ENCODE results near the gene SYPL1. TPM values are rescaled to one million over a fixed set of nuclear protein-coding genes. Genes with fewer than 3 reads are reported as not detected.

SYPL1 gene
- total RNA-seq, 1 donor from 2014 or later, result 48.8 TPM

DNA sequence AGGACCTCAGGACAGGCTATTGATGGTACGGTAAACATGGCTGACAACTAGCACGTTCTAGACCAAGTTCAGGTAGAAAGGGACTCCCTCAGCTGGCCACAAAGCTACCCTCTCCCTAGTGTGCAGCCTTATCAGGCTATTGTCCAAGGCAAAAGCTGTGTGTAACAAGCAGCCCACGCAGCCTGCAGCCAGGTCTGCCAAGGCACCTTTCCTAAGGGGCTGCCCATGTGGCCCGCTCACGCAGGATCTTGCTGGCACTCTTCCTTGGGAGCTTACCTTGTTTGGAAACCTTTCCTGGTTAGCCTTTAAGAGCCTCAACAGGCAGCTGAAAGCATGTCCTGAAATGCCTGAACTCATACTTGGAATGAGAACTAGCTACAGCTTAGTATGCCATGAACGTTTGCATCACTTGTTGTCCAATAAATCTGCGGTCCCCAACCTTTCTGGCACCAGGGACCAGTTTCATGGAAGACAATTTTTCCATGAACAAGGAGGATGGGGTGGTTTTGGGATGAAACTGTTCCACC, 51.7 kb downstream of the SYPL1 start:
- no peaks in the 10 kb centered on the region for H4K20me1 ChIP-seq (ENCODE audit: low read depth)
- no peak for DNase-seq (ENCODE audit: low spot score)
- peaks cover 28% of the 10 kb centered on the region for H3K4me1 ChIP-seq
- H3K27me3 Mint-ChIP-seq (ENCODE audit: insufficient read depth, low read depth), result peaks cover 13% of the 10 kb centered on the region
- no peaks in the 10 kb centered on the region for H3K36me3 Mint-ChIP-seq
- H3K27ac Mint-ChIP-seq, result no peak overlapping the region
- no peak overlapping the region for H3K4me3 Mint-ChIP-seq
- no peak overlapping the region for H3K4me3 ChIP-seq
- H3K36me3 ChIP-seq, result no peaks in the 10 kb centered on the region
- no peaks in the 10 kb centered on the region for H3K9me3 ChIP-seq (ENCODE audit: low read depth)
- no peaks in the 10 kb centered on the region for H3K79me2 ChIP-seq (ENCODE audit: low read depth)
- H3F3A ChIP-seq (ENCODE audit: low read depth), result peaks cover under 1% of the 10 kb centered on the region
- H3K4me2 ChIP-seq, result no peak overlapping the region
- no peak for TF ChIP-seq EZH2 (IDR thresholded peaks at IDR 0.05)
- TF ChIP-seq EZH2phosphoT487 (IDR thresholded peaks at IDR 0.05), result no peak
- TF ChIP-seq, protein P1, sequence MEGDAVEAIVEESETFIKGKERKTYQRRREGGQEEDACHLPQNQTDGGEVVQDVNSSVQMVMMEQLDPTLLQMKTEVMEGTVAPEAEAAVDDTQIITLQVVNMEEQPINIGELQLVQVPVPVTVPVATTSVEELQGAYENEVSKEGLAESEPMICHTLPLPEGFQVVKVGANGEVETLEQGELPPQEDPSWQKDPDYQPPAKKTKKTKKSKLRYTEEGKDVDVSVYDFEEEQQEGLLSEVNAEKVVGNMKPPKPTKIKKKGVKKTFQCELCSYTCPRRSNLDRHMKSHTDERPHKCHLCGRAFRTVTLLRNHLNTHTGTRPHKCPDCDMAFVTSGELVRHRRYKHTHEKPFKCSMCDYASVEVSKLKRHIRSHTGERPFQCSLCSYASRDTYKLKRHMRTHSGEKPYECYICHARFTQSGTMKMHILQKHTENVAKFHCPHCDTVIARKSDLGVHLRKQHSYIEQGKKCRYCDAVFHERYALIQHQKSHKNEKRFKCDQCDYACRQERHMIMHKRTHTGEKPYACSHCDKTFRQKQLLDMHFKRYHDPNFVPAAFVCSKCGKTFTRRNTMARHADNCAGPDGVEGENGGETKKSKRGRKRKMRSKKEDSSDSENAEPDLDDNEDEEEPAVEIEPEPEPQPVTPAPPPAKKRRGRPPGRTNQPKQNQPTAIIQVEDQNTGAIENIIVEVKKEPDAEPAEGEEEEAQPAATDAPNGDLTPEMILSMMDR (IDR thresholded peaks at IDR 0.05), result no peak
- H3K27ac ChIP-seq, result no peak overlapping the region
- H2AFZ ChIP-seq (replicated peaks), result no peak overlapping the region
- H3K9me3 Mint-ChIP-seq, result peaks cover 15% of the 10 kb centered on the region
- no peaks in the 10 kb centered on the region for H3K27me3 ChIP-seq
- peaks cover 59% of the 10 kb centered on the region for H3K4me1 Mint-ChIP-seq
- H3K9ac ChIP-seq, result no peak overlapping the region

DNA sequence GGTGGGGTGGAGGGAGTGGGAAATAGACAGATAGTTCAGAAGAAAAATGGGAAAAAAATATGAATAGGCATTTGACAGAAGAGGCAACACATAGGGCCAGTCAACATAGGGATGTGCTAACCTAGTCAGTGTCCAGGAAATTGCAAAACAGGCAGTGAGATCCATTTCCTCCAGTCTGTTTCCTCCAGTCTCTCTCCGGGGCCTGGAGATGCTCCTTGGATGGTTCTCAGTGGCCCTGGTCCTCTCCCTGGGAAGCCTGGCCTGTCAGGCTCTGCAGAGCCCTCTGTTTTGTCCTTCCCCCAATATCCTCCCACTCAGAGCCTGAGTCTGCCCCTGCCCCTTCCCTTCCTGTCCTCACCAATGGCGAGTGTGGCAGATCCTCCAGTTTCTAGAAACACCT, 52.6 kb downstream of the SYPL1 start:
- Mint-ChIP-seq H3K4me1 (peaks cover 53% of the 10 kb centered on the region), H3K4me3 (no peak overlapping the region), H3K36me3 (no peaks in the 10 kb centered on the region), H3K9me3 (peaks cover 15% of the 10 kb centered on the region), H3K27ac (peak overlapping the region; percentile 82), H3K27me3 (ENCODE audit: insufficient read depth, low read depth) (peaks cover 12% of the 10 kb centered on the region)
- no peak for DNase-seq (ENCODE audit: low spot score)
- H3K27me3 ChIP-seq, result no peaks in the 10 kb centered on the region
- H3F3A ChIP-seq (ENCODE audit: low read depth), result no peaks in the 10 kb centered on the region
- H3K79me2 ChIP-seq (ENCODE audit: low read depth), result no peaks in the 10 kb centered on the region
- H3K36me3 ChIP-seq, result no peaks in the 10 kb centered on the region
- no peak overlapping the region for H3K27ac ChIP-seq
- H3K9me3 ChIP-seq (ENCODE audit: low read depth), result no peaks in the 10 kb centered on the region
- no peak overlapping the region for H2AFZ ChIP-seq (replicated peaks)
- no peak overlapping the region for H3K4me3 ChIP-seq
- H3K9ac ChIP-seq, result no peak overlapping the region
- no peaks in the 10 kb centered on the region for H4K20me1 ChIP-seq (ENCODE audit: low read depth)
- TF ChIP-seq EZH2phosphoT487 (IDR thresholded peaks at IDR 0.05) (no peak), EZH2 (IDR thresholded peaks at IDR 0.05) (no peak)
- TF ChIP-seq, protein P1 (IDR thresholded peaks at IDR 0.05), result no peak
- no peak overlapping the region for H3K4me2 ChIP-seq
- H3K4me1 ChIP-seq, result peaks cover 20% of the 10 kb centered on the region

DNA sequence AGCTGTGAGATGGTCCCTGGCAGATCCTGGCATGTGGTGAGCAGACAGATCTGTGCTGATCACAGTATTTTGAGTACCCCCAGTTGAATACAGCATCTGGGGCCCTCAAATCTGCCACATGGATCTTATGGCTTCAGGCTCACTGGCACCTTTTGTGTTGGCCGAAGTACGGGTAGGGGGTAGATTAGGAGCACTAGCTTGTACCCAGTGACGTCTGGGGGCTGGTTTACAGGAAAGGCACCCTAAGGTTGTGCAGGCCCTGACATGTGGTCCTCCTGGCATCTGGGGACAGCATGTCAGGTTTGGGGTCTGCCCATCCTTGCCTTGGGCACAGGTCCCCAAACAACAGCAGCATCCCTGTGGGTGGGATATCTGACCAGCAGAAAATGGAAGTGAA, 53.2 kb downstream of the SYPL1 start:
- no peaks in the 10 kb centered on the region for H3K36me3 ChIP-seq
- no peak for DNase-seq (ENCODE audit: low spot score)
- H3K9me3 ChIP-seq (ENCODE audit: low read depth), result no peaks in the 10 kb centered on the region
- H3K9me3 Mint-ChIP-seq, result peaks cover 15% of the 10 kb centered on the region
- H3K79me2 ChIP-seq (ENCODE audit: low read depth), result no peaks in the 10 kb centered on the region
- H3K4me3 Mint-ChIP-seq, result no peak overlapping the region
- H3F3A ChIP-seq (ENCODE audit: low read depth), result no peaks in the 10 kb centered on the region
- no peak overlapping the region for H3K9ac ChIP-seq
- H4K20me1 ChIP-seq (ENCODE audit: low read depth), result no peaks in the 10 kb centered on the region
- peak overlapping the region; percentile 82 for H3K27ac Mint-ChIP-seq
- no peak overlapping the region for H3K4me3 ChIP-seq
- no peaks in the 10 kb centered on the region for H3K27me3 ChIP-seq
- H3K4me1 ChIP-seq, result peaks cover 20% of the 10 kb centered on the region
- no peaks in the 10 kb centered on the region for H3K36me3 Mint-ChIP-seq
- no peak for TF ChIP-seq EZH2phosphoT487 (IDR thresholded peaks at IDR 0.05)
- no peak for TF ChIP-seq EZH2 (IDR thresholded peaks at IDR 0.05)
- TF ChIP-seq, protein P1 (IDR thresholded peaks at IDR 0.05), result no peak
- H2AFZ ChIP-seq (replicated peaks), result peak overlapping the region; percentile 95
- peaks cover 12% of the 10 kb centered on the region for H3K27me3 Mint-ChIP-seq (ENCODE audit: insufficient read depth, low read depth)
- peak overlapping the region; percentile 46 for H3K4me2 ChIP-seq
- H3K4me1 Mint-ChIP-seq, result peaks cover 48% of the 10 kb centered on the region
- no peak overlapping the region for H3K27ac ChIP-seq
